ENCODE data around the gene SSBP4.

GRCh38 chr19:18483119-18483890 lies 64.1 kb downstream of the SSBP4 start:
- TF ChIP-seq FOXM1 (IDR thresholded peaks at IDR 0.05; ENCODE audit: borderline replicate concordance) (no peak), SP1 (IDR thresholded peaks at IDR 0.05) (no peak), L3MBTL2 (conservative IDR thresholded peaks at IDR 0.05) (no peak), BHLHE40 (IDR thresholded peaks at IDR 0.05; ENCODE audit: borderline replicate concordance) (no peak), NFRKB (IDR thresholded peaks at IDR 0.05) (no peak), HDGF (IDR thresholded peaks at IDR 0.05; ENCODE audit: borderline replicate concordance) (no peak), SUZ12 (IDR thresholded peaks at IDR 0.05) (no peak), ZNF384 (IDR thresholded peaks at IDR 0.05) (no peak), FOXK2 (IDR thresholded peaks at IDR 0.05) (no peak), FOXA1 (IDR thresholded peaks at IDR 0.05) (no peak), ELF4 (IDR thresholded peaks at IDR 0.05) (no peak), ARNT (IDR thresholded peaks at IDR 0.05) (no peak)
- TF ChIP-seq, protein P1, sequence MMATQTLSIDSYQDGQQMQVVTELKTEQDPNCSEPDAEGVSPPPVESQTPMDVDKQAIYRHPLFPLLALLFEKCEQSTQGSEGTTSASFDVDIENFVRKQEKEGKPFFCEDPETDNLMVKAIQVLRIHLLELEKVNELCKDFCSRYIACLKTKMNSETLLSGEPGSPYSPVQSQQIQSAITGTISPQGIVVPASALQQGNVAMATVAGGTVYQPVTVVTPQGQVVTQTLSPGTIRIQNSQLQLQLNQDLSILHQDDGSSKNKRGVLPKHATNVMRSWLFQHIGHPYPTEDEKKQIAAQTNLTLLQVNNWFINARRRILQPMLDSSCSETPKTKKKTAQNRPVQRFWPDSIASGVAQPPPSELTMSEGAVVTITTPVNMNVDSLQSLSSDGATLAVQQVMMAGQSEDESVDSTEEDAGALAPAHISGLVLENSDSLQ (IDR thresholded peaks at IDR 0.05), result no peak

Data from HEK293T (cell line).